SK-N-MC (cell line): ENCODE data around the gene TBC1D21.

Experiments used
- DNase-seq: peaks from one replicate; pipeline ENCODE4 v3.0.0-alpha.2; 2011; ENCODE audit warnings: low read depth, low spot score
- H3K27ac ChIP-seq: fragments of 200-600 bp; sonication (generic); 2 replicates; pipeline ENCODE4 v1.5.1; 2016; ENCODE audit warnings: mixed run types
- H3K36me3 ChIP-seq: fragments of 200-600 bp; sonication (generic); 2 replicates; pipeline ENCODE4 v1.6.1; 2017; ENCODE audit warnings: antibody characterized with exemption, low read length, mixed read lengths; ENCODE audit not compliant: insufficient read depth
- H3K4me3 ChIP-seq: fragments of 200-600 bp; sonication (generic); 2 replicates; pipeline ENCODE4 v1.5.1; 2016
- H3K9ac ChIP-seq: fragments of 200-600 bp; sonication (generic); 2 replicates; pipeline ENCODE4 v1.8.0; 2017; ENCODE audit warnings: mixed run types, mixed read lengths; ENCODE audit not compliant: insufficient read length
- H3K9me3 ChIP-seq: fragments of 200-600 bp; sonication (generic); 2 replicates; pipeline ENCODE4 v1.6.1; 2017; ENCODE audit warnings: low read depth, mild to moderate bottlenecking, antibody characterized with exemption, low read length, moderate library complexity, mixed read lengths
- EZH2 ChIP-seq: fragments of 200-600 bp; sonication (generic); IDR thresholded peaks from one replicate; pipeline ENCODE4 v1.6.1; 2017; ENCODE audit warnings: antibody characterized with exemption
- FOXP2 ChIP-seq: optimal IDR thresholded peaks from 2 replicates; pipeline ENCODE3; 2011; ENCODE audit warnings: mild to moderate bottlenecking, moderate library complexity; ENCODE audit not compliant: insufficient read depth; ENCODE audit errors: extremely low read length, control extremely low read depth
- POLR2AphosphoS5 ChIP-seq: IDR thresholded peaks from 2 replicates; pipeline ENCODE4 v1.6.1; 2012; ENCODE audit warnings: mild to moderate bottlenecking, low read depth, low read length, borderline replicate concordance

The TBC1D21 gene

GRCh38 chr15:73901126-73901810 is 27.9 kb downstream of the TBC1D21 start:
- Histone ChIP-seq H3K27ac (no peak overlapping the region), H3K36me3 (no peaks in the 10 kb centered on the region), H3K9me3 (no peaks in the 10 kb centered on the region), H3K9ac (no peak overlapping the region), H3K4me3 (no peak overlapping the region)
- TF ChIP-seq POLR2AphosphoS5 (no peak), FOXP2 (no peak), EZH2 (no peak)
- DNase-seq = no peak

GRCh38 chr15:73902121-73903020 is 29.0 kb downstream of the TBC1D21 start:
- no peak for TF ChIP-seq FOXP2
- no peak for TF ChIP-seq POLR2AphosphoS5
- TF ChIP-seq EZH2 = no peak
- no peak overlapping the region for H3K4me3 ChIP-seq
- no peaks in the 10 kb centered on the region for H3K9me3 ChIP-seq
- no peak for DNase-seq
- no peak overlapping the region for H3K9ac ChIP-seq
- H3K36me3 ChIP-seq = no peaks in the 10 kb centered on the region
- H3K27ac ChIP-seq = no peak overlapping the region

- TF ChIP-seq EZH2 (no peak), FOXP2 (no peak), POLR2AphosphoS5 (no peak)
- H3K9me3 ChIP-seq = no peaks in the 10 kb centered on the region
- H3K4me3 ChIP-seq = no peak overlapping the region
- H3K36me3 ChIP-seq = no peaks in the 10 kb centered on the region
- H3K9ac ChIP-seq = no peak overlapping the region
- DNase-seq = no peak
- H3K27ac ChIP-seq = no peak overlapping the region
Measured at GRCh38 chr15:73904026-73904815, 30.9 kb downstream of the TBC1D21 start.

- H3K27ac ChIP-seq = no peak overlapping the region
- H3K36me3 ChIP-seq = no peaks in the 10 kb centered on the region
- no peaks in the 10 kb centered on the region for H3K9me3 ChIP-seq
- no peak overlapping the region for H3K9ac ChIP-seq
- DNase-seq = no peak
- no peak overlapping the region for H3K4me3 ChIP-seq
- TF ChIP-seq FOXP2 (no peak), EZH2 (no peak), POLR2AphosphoS5 (no peak)
Measured at GRCh38 chr15:73905225-73905827, 32.0 kb downstream of the TBC1D21 start.

- TF ChIP-seq POLR2AphosphoS5 = no peak
- TF ChIP-seq EZH2 = no peak
- no peak for TF ChIP-seq FOXP2
- DNase-seq = no peak
- Histone ChIP-seq H3K9ac (no peak overlapping the region), H3K4me3 (no peak overlapping the region), H3K27ac (no peak overlapping the region), H3K9me3 (no peaks in the 10 kb centered on the region), H3K36me3 (no peaks in the 10 kb centered on the region)
Measured at GRCh38 chr15:73906346-73907034, 33.1 kb downstream of the TBC1D21 start.

GRCh38 chr15:73907035-73907408 is 33.7 kb downstream of the TBC1D21 start:
- no peaks in the 10 kb centered on the region for H3K9me3 ChIP-seq
- no peaks in the 10 kb centered on the region for H3K36me3 ChIP-seq
- no peak overlapping the region for H3K27ac ChIP-seq
- no peak overlapping the region for H3K4me3 ChIP-seq
- no peak overlapping the region for H3K9ac ChIP-seq
- TF ChIP-seq EZH2 (no peak), POLR2AphosphoS5 (no peak), FOXP2 (no peak)
- DNase-seq = no peak

- H3K27ac ChIP-seq = no peak overlapping the region
- no peak overlapping the region for H3K9ac ChIP-seq
- H3K4me3 ChIP-seq = no peak overlapping the region
- no peak for DNase-seq
- no peak for TF ChIP-seq FOXP2
- TF ChIP-seq EZH2 = no peak
- no peak for TF ChIP-seq POLR2AphosphoS5
- H3K9me3 ChIP-seq = no peaks in the 10 kb centered on the region
- no peaks in the 10 kb centered on the region for H3K36me3 ChIP-seq
Measured at GRCh38 chr15:73908030-73908821, 34.9 kb downstream of the TBC1D21 start.
